ENCODE data around the gene PDE6D. TPM values are rescaled to one million over a fixed set of nuclear protein-coding genes. Genes with fewer than 3 reads are reported as not detected.
A peak's percentile ranks its signal among the peaks of the same experiment; 100 is the strongest.

The PDE6D gene
- total and polyA plus RNA-seq, 2 of the 13 experiments (the other 11 are each of a cell fraction or from before 2014, with no cell fraction given): 14.1 to 23.2 TPM

- peak; percentile 73; the same call in 1 of the 2 replicates for TF ChIP-seq HINFP (CRISPR knock-in tag; IDR thresholded peaks at IDR 0.05; ENCODE audit: low read depth)
- TF ChIP-seq, protein P1, sequence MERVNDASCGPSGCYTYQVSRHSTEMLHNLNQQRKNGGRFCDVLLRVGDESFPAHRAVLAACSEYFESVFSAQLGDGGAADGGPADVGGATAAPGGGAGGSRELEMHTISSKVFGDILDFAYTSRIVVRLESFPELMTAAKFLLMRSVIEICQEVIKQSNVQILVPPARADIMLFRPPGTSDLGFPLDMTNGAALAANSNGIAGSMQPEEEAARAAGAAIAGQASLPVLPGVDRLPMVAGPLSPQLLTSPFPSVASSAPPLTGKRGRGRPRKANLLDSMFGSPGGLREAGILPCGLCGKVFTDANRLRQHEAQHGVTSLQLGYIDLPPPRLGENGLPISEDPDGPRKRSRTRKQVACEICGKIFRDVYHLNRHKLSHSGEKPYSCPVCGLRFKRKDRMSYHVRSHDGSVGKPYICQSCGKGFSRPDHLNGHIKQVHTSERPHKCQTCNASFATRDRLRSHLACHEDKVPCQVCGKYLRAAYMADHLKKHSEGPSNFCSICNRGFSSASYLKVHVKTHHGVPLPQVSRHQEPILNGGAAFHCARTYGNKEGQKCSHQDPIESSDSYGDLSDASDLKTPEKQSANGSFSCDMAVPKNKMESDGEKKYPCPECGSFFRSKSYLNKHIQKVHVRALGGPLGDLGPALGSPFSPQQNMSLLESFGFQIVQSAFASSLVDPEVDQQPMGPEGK (CRISPR knock-in tag; IDR thresholded peaks at IDR 0.05): peak; percentile 68
- no peak for TF ChIP-seq ZNF761 (CRISPR knock-in tag; conservative IDR thresholded peaks at IDR 0.05)
- TF ChIP-seq DMAP1 (CRISPR knock-in tag; IDR thresholded peaks at IDR 0.05): peak; percentile 45; the same call in 1 of the 2 replicates
- TF ChIP-seq ZNF296 (CRISPR knock-in tag; conservative IDR thresholded peaks at IDR 0.05): no peak
- TF ChIP-seq ATF7-NPFF (CRISPR knock-in tag; IDR thresholded peaks at IDR 0.05; ENCODE audit: low read depth): no peak
- no peak for TF ChIP-seq MLLT10 (CRISPR knock-in tag; IDR thresholded peaks at IDR 0.05)
- TF ChIP-seq ZNF644 (CRISPR knock-in tag; IDR thresholded peaks at IDR 0.05; ENCODE audit: low read depth): no peak
- no peak for TF ChIP-seq CC2D1A (CRISPR knock-in tag; IDR thresholded peaks at IDR 0.05)
- peak; percentile 65 for TF ChIP-seq BHLHE40 (IDR thresholded peaks at IDR 0.05; ENCODE audit: low read length)
- TF ChIP-seq ZNF720 (CRISPR knock-in tag; IDR thresholded peaks at IDR 0.05): no peak
- no peak for TF ChIP-seq PRMT3 (CRISPR knock-in tag; IDR thresholded peaks at IDR 0.05; ENCODE audit: borderline replicate concordance, low read depth)
- no peak for TF ChIP-seq HDAC2 (CRISPR knock-in tag; IDR thresholded peaks at IDR 0.05)
- 0 out of 2 replicates have a peak, but pooled peaks have one; percentile 31 for TF ChIP-seq ZKSCAN5 (CRISPR knock-in tag; IDR thresholded peaks at IDR 0.05)
- TF ChIP-seq SRSF9 (IDR thresholded peaks at IDR 0.05; ENCODE audit: borderline replicate concordance, insufficient read depth, low read depth, low read length, poor library complexity, severe bottlenecking): no peak
- TF ChIP-seq SRY (CRISPR knock-in tag; IDR thresholded peaks at IDR 0.05): no peak
- TF ChIP-seq ZBTB44 (CRISPR knock-in tag; IDR thresholded peaks at IDR 0.05): no peak
- TF ChIP-seq, protein P2, sequence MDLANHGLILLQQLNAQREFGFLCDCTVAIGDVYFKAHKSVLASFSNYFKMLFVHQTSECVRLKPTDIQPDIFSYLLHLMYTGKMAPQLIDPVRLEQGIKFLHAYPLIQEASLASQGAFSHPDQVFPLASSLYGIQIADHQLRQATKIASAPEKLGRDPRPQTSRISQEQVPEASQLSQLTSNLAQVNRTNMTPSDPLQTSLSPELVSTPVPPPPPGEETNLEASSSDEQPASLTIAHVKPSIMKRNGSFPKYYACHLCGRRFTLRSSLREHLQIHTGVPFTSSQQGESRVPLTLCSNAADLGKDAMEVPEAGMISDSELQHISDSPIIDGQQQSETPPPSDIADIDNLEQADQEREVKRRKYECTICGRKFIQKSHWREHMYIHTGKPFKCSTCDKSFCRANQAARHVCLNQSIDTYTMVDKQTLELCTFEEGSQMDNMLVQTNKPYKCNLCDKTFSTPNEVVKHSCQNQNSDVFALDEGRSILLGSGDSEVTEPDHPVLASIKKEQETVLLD (CRISPR knock-in tag; IDR thresholded peaks at IDR 0.05; ENCODE audit: low read depth): no peak
- 0 out of 2 replicates have a peak, but pooled peaks have one; percentile 16 for TF ChIP-seq BORCS8-MEF2B (CRISPR knock-in tag; IDR thresholded peaks at IDR 0.05)
- TF ChIP-seq FOXA1 (IDR thresholded peaks at IDR 0.05): no peak
- 0 out of 2 replicates have a peak, but pooled peaks have one; percentile 4 for TF ChIP-seq FOXA1 (CRISPR knock-in tag; IDR thresholded peaks at IDR 0.05)
- no peak for TF ChIP-seq HOXD1 (CRISPR knock-in tag; IDR thresholded peaks at IDR 0.05)
- TF ChIP-seq ZNF160 (CRISPR knock-in tag; IDR thresholded peaks at IDR 0.05): no peak
- TF ChIP-seq ZNF768 (CRISPR knock-in tag; IDR thresholded peaks at IDR 0.05): peak; percentile 24; the same call in 1 of the 2 replicates
- no peak for TF ChIP-seq CENPT (CRISPR knock-in tag; IDR thresholded peaks at IDR 0.05; ENCODE audit: low read depth)
These were observed 95.5 kb downstream of the PDE6D start (continued) for GRCh38 chr2:231685349-231686191.
